K562 (cell line): Measurements from ENCODE around the gene ME3. TPM values are rescaled to one million over a fixed set of nuclear protein-coding genes. Genes with fewer than 3 reads are reported as not detected.

Source experiments
- ATAC-seq: fragments of 200-7000 bp; cut with Tn5 transposase; 3 replicates; pipeline ENCODE4 v1.9.1; 2020; ENCODE audit warnings: moderate library complexity
- BruUV-seq: library from RNA; stranded (reverse); fragments of 400-500 nt; replicated peaks from 2 replicates; lab custom pipeline; 2021; lab: Mats Ljungman, UMichigan
- CTCF ChIA-PET: fragments of 300-600 bp; formaldehyde crosslinking; extraction: SDS; loops from one replicate; lab custom pipeline; 2021; ENCODE audit warnings: low intra/inter-chr PET ratio; lab: Yijun Ruan, JAX
- POLR2A ChIA-PET: fragments of 300-600, 350-650 bp; sonication (Branson Sonifier 250); formaldehyde crosslinking; extraction: SDS; loops from one replicate; lab custom pipeline; 2021; ENCODE audit warnings: antibody characterized with exemption, inconsistent platforms; lab: Yijun Ruan, JAX
- DNase-seq, 4 experiments: peaks; one replicate each; pipeline versions ENCODE4 v3.0.0 to v3.0.0-alpha.2; 2011 to 2018; ENCODE audit warnings: low spot score in 3 of 4, mixed read lengths in 3 of 4; ENCODE audit errors: extremely low read depth in 1 of 4
- FAIRE-seq: peaks from 2 replicates; lab custom pipeline; 2011; peaks lifted over from hg19 to GRCh38; lab: Jason Lieb, UNC
- H2AFZ ChIP-seq: 2 replicates; pipeline ENCODE4 v1.6.0; 2011; ENCODE audit warnings: low read depth, low read length, control low read depth, inconsistent platforms
- H3K27ac ChIP-seq: fragments of 200-600 bp; 3 replicates; pipeline ENCODE4 v1.8.0; 2011; ENCODE audit warnings: low read depth, mild to moderate bottlenecking, control low read depth, inconsistent platforms, low read length, moderate library complexity, mixed read lengths; ENCODE audit errors: extremely low read depth
- H3K27me3 ChIP-seq, 2 experiments: fragments of 300-600 bp in 1 of 2; 2 replicates in 1 of 2; 3 replicates in 1 of 2; pipeline versions ENCODE4 v1.6.0 to v1.8.0; 2011; ENCODE audit warnings: inconsistent platforms in 2 of 2, low read length in 2 of 2, mild to moderate bottlenecking in 1 of 2, mixed read lengths in 1 of 2, moderate library complexity in 1 of 2; ENCODE audit not compliant: control insufficient read depth in 2 of 2, insufficient read depth in 2 of 2
- H3K36me3 ChIP-seq: fragments of 300-600 bp; 3 replicates; pipeline ENCODE4 v1.8.0; 2011; ENCODE audit warnings: mild to moderate bottlenecking, low read length, inconsistent platforms; ENCODE audit not compliant: control insufficient read depth, insufficient read depth
- H3K4me1 ChIP-seq, 2 experiments: fragments of 200-600 bp in 1 of 2; replicated peaks in 1 of 2; 2 replicates in 1 of 2; 3 replicates in 1 of 2; pipeline versions ENCODE4 v1.5.1 to v1.8.0; 2011; ENCODE audit warnings: inconsistent platforms in 2 of 2, low read length in 2 of 2, mild to moderate bottlenecking in 1 of 2, mixed read lengths in 1 of 2, moderate library complexity in 1 of 2; ENCODE audit not compliant: control insufficient read depth in 2 of 2, insufficient read depth in 2 of 2
- H3K4me2 ChIP-seq: 2 replicates; pipeline ENCODE4 v1.6.1; 2011; ENCODE audit warnings: low read length, control low read depth, inconsistent platforms, mixed read lengths; ENCODE audit not compliant: insufficient read depth
- H3K4me3 ChIP-seq: fragments of 200-600 bp; sonication (generic), shearing (Covaris generic); 2 replicates; pipeline ENCODE4 v1.5.1; 2016; ENCODE audit warnings: control low read depth, inconsistent platforms
- H3K79me2 ChIP-seq: fragments of 200-600 bp; 3 replicates; pipeline ENCODE4 v1.8.0; 2011; ENCODE audit warnings: low read length, inconsistent platforms; ENCODE audit not compliant: control insufficient read depth, insufficient read depth
- H3K9ac ChIP-seq, 2 experiments: 2 replicates each; pipeline versions ENCODE4 v1.6.0 to v1.6.1; 2011; ENCODE audit warnings: low read depth in 2 of 2, low read length in 2 of 2, control low read depth in 1 of 2, inconsistent platforms in 1 of 2, mild to moderate bottlenecking in 1 of 2, mixed read lengths in 1 of 2; ENCODE audit not compliant: insufficient read depth in 1 of 2
- H3K9me1 ChIP-seq: one replicate; pipeline ENCODE4 v1.6.0; 2011; ENCODE audit warnings: inconsistent platforms, mild to moderate bottlenecking, low read length, moderate library complexity; ENCODE audit not compliant: control insufficient read depth, insufficient read depth
- H3K9me3 ChIP-seq: replicated peaks from 2 replicates; pipeline ENCODE4 v1.5.1; 2011; ENCODE audit warnings: low read depth, low read length, inconsistent platforms; ENCODE audit not compliant: control insufficient read depth, insufficient read depth
- H4K20me1 ChIP-seq: replicated peaks from 2 replicates; pipeline ENCODE4 v1.6.1; 2011; ENCODE audit warnings: low read length, inconsistent platforms, mixed read lengths; ENCODE audit not compliant: control insufficient read depth, insufficient read depth
- BRCA1 ChIP-seq, 2 experiments: fragments of 450-650 bp in 1 of 2; sonication (generic) in 1 of 2; formaldehyde crosslinking in 1 of 2; IDR thresholded peaks; 2 replicates each; pipeline versions ENCODE4 v1.5.0 to v1.6.1; 2017 to 2020; ENCODE audit warnings: mild to moderate bottlenecking in 1 of 2, missing genetic modification reagents in 1 of 2
- CBX2 ChIP-seq: fragments of 200-600 bp; sonication (generic); IDR thresholded peaks from one replicate; pipeline ENCODE4 v1.6.1; 2012; ENCODE audit warnings: mild to moderate bottlenecking, low read length, inconsistent platforms; ENCODE audit not compliant: insufficient read depth, poor library complexity, severe bottlenecking
- ELF1 ChIP-seq: fragments of 200-800 bp; sonication (Bioruptor generic); IDR thresholded peaks from 2 replicates; pipeline ENCODE4 v1.6.1; 2016; ENCODE audit warnings: missing genetic modification characterization, missing compliant biosample characterization
- EZH2 ChIP-seq: IDR thresholded peaks from 2 replicates; pipeline ENCODE4 v1.6.1; 2012; ENCODE audit warnings: low read depth, mild to moderate bottlenecking, inconsistent platforms, low read length, borderline replicate concordance
- MAFF ChIP-seq: IDR thresholded peaks from 2 replicates; pipeline ENCODE4 v1.6.1; 2012; ENCODE audit warnings: low read length, improper control_type of control experiment
- NFIC ChIP-seq: fragments of 450-650 bp; IDR thresholded peaks from 2 replicates; pipeline ENCODE4 v1.6.1; 2017; ENCODE audit warnings: mild to moderate bottlenecking, inconsistent platforms
- RUNX1 ChIP-seq: sonication (generic); IDR thresholded peaks from 2 replicates; pipeline ENCODE4 v1.6.1; 2016; ENCODE audit warnings: antibody characterized with exemption, low read depth
- SIN3A ChIP-seq, 2 experiments: fragments of 150-350 bp in 1 of 2; IDR thresholded peaks; 2 replicates each; pipeline ENCODE4 v1.6.1; 2011 to 2016; ENCODE audit warnings: borderline replicate concordance in 2 of 2, low read depth in 2 of 2, low read length in 2 of 2, mild to moderate bottlenecking in 2 of 2, moderate library complexity in 2 of 2; ENCODE audit not compliant: control insufficient read depth in 1 of 2
- SMAD1 ChIP-seq: fragments of 150-350 bp; IDR thresholded peaks from 2 replicates; pipeline ENCODE4 v1.6.1; 2014; ENCODE audit warnings: low read length, low read depth; ENCODE audit not compliant: partially characterized antibody
- TEAD2 ChIP-seq: fragments of 450-650 bp; IDR thresholded peaks from 2 replicates; pipeline ENCODE4 v1.6.1; 2016; ENCODE audit warnings: missing genetic modification characterization, control low read depth, missing compliant biosample characterization
- ZNF436 ChIP-seq: fragments of 250-450, 450-650 bp; sonication (Bioruptor Pico); formaldehyde crosslinking; IDR thresholded peaks from 2 replicates; pipeline ENCODE4 v1.7.0; 2020; ENCODE audit warnings: mild to moderate bottlenecking
- ZNF77 ChIP-seq: fragments of 250-450 bp; sonication (Bioruptor Pico); IDR thresholded peaks from 2 replicates; pipeline ENCODE4 v1.5.0; 2020
- WGBS: fragments of 100-300 bp; shearing (Covaris generic); methylation state at CpG from one replicate; pipeline ENCODE4 v1.1.6; 2016; ENCODE audit warnings: low coverage, mixed read lengths; ENCODE audit not compliant: insufficient coverage; ENCODE audit errors: missing lambda C conversion rate; 5-methylcytosine and 5-hydroxymethylcytosine counted together
- in situ Hi-C: fragments of 300-500 bp; cut with MboI; formaldehyde crosslinking; loops from 4 replicates; pipeline ENCODE4 v1.15.0; 2018; ENCODE audit warnings: inconsistent platforms, mixed read lengths
- intact Hi-C: fragments of 100-400 bp; cut with micrococcal nuclease; formaldehyde crosslinking; loops from 2 replicates; pipeline ENCODE4 v1.14.2; 2022
- polyA plus RNA-seq, 8 experiments: library from polyadenylated mRNA; depleted of rRNA in 4 of 8; stranded (reverse) in 5 of 8; unstranded in 3 of 8; fragments of >200 nt; fragmentation: Nextera tagmentation in 2 of 8; fragmentation: Illumina TruSeq in 1 of 8; extraction: Ambion mirVana in 2 of 8; extraction: Trizol in 1 of 8; gene quantifications; 2 replicates each; pipeline versions ENCODE4 v1.2.1 to v1.2.3, GENCODE V29; 2011 to 2014; ENCODE audit warnings: inconsistent platforms in 1 of 8, missing spikeins in 1 of 8
- total RNA-seq, 7 experiments: library from RNA; depleted of rRNA in 6 of 7; stranded (reverse); fragments of >200 nt in 6 of 7; fragmentation: Illumina TruSeq in 2 of 7; extraction: Trizol in 2 of 7; gene quantifications; 2 replicates each; pipeline versions ENCODE4 v1.2.1 to v1.2.3, GENCODE V29; 2011 to 2021; ENCODE audit warnings: low replicate concordance in 1 of 7
- TF ChIP-seq, protein P1 (sequence below): fragments of 450-650 bp; formaldehyde crosslinking; IDR thresholded peaks from 2 replicates; pipeline ENCODE4 v1.4.0; 2020; ENCODE audit warnings: mild to moderate bottlenecking, mixed read lengths

The ME3 gene
- total and polyA plus RNA-seq, 9 of the 15 experiments (the other 6 are each of a cell fraction or from before 2014, with no cell fraction given) = not detected

DNA sequence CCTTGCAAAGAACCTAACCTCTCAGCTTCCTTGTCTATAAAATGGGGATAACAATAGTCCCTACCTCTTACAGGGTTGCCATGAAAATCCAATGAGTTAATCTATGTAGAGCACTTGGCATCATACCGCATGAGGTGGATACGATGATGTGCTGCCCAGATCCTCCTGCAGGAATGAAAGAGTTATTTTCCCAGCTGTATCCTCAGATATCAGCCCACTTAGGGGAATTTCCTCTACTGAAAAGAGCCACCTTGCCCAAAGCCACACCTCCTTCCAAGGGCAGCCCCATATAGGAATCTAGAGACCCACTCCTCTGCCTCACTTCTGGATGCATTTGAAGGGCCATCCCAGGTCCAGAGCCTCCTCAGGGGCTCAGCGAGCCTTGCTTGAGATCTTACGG lies 169.3 kb downstream of the ME3 start:
- ChIA-PET CTCF (no interaction called here), POLR2A (no interaction called here)
- no peak for ATAC-seq
- Histone ChIP-seq H3K36me3 (no peaks in the 10 kb centered on the region), H3K9ac (no peak overlapping the region), H2AFZ (no peak overlapping the region), H3K9me1 (no peaks in the 10 kb centered on the region), H3K4me3 (no peak overlapping the region), H3K4me1 (peaks cover 0 to 18% of the 10 kb centered on the region in 2 experiments; a peak in 4 of 5 replicates), H4K20me1 (peaks cover 6% of the 10 kb centered on the region), H3K9me3 (no peaks in the 10 kb centered on the region), H3K27ac (no peak overlapping the region), H3K27me3 (peaks cover 1 to 2% of the 10 kb centered on the region in 2 experiments; a peak in 3 of 5 replicates), H3K79me2 (no peaks in the 10 kb centered on the region), H3K4me2 (no peak overlapping the region)
- in situ Hi-C loops = no loop called here
- no peak for DNase-seq
- WGBS = 23% methylated on average over 4 of the region's 4 CpGs
- intact Hi-C loops = no loop called here
- no peak for FAIRE-seq
- TF ChIP-seq BRCA1 (IDR thresholded peaks at IDR 0.05) (no peak), BRCA1 (CRISPR knock-in tag; IDR thresholded peaks at IDR 0.05) (no peak)
- BruUV-seq = no TSS peak

DNA sequence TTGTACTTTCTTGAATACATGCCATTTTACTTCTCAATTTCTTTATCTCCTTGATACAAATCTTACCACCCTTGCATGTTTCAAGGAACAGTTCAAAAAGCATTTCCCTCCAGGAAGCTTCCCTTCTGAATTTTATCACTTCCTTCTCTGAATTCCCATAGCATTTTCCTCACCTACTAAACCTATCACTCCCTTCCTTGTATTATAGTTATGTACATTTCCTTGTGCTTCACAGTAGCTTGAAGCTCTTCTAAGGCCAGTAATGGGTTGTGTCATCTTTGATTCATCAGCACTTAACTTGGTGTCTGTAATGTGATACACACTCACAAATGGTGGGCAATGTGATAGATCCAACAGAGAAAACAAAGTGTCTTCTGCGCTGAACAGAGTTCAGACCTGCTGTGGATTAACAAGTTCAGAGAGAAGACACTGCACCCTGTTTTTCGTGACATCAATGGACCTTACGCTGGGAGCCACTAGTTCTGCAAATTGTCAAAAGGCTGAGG lies 170.2 kb downstream of the ME3 start:
- POLR2A ChIA-PET = no interaction called here
- Histone ChIP-seq H3K36me3 (no peaks in the 10 kb centered on the region), H2AFZ (no peak overlapping the region), H3K9ac (no peak overlapping the region), H3K4me3 (no peak overlapping the region), H4K20me1 (peaks cover 6% of the 10 kb centered on the region), H3K27ac (no peak overlapping the region), H3K27me3 (peaks cover 6 to 9% of the 10 kb centered on the region in 2 experiments; a peak in 4 of 5 replicates), H3K79me2 (no peaks in the 10 kb centered on the region), H3K9me3 (no peaks in the 10 kb centered on the region), H3K9me1 (no peaks in the 10 kb centered on the region), H3K4me1 (peaks cover 3 to 18% of the 10 kb centered on the region in 2 experiments), H3K4me2 (no peak overlapping the region)
- intact Hi-C loops = no loop called here
- BruUV-seq = no TSS peak
- in situ Hi-C loops = no loop called here
- CTCF ChIA-PET = no interaction called here
- DNase-seq = no peak
- no peak for FAIRE-seq
- WGBS = 18% methylated on average over 3 of the region's 3 CpGs
- ATAC-seq = no peak
- TF ChIP-seq EZH2 = no peak
- TF ChIP-seq ELF1 = no peak
- TF ChIP-seq RUNX1 = no peak
- no peak for TF ChIP-seq MAFF
- TF ChIP-seq NFIC = no peak
- TF ChIP-seq ZNF436 = no peak
- no peak for TF ChIP-seq CBX2
- no peak for TF ChIP-seq SIN3A (IDR thresholded peaks at IDR 0.05; ENCODE audit: borderline replicate concordance in 2 of 2, control insufficient read depth in 1 of 2, low read depth in 2 of 2, low read length in 2 of 2)
- TF ChIP-seq, protein P1, sequence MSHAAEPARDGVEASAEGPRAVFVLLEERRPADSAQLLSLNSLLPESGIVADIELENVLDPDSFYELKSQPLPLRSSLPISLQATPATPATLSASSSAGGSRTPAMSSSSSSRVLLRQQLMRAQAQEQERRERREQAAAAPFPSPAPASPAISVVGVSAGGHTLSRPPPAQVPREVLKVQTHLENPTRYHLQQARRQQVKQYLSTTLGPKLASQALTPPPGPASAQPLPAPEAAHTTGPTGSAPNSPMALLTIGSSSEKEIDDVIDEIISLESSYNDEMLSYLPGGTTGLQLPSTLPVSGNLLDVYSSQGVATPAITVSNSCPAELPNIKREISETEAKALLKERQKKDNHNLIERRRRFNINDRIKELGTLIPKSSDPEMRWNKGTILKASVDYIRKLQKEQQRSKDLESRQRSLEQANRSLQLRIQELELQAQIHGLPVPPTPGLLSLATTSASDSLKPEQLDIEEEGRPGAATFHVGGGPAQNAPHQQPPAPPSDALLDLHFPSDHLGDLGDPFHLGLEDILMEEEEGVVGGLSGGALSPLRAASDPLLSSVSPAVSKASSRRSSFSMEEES (CRISPR knock-in tag) = no peak
- TF ChIP-seq SMAD1 = no peak
- TF ChIP-seq TEAD2 (tag) = no peak
- no peak for TF ChIP-seq ZNF77 (CRISPR knock-in tag)
